VCaP (cell line): ENCODE results near the gene ZNFX1.
A peak's percentile ranks its signal among the peaks of the same experiment; 100 is the strongest.
"Not testable (repeated sequence)": the region's sequence is repeated elsewhere in the genome, so short reads cannot be mapped to it uniquely, and the experiment has no call there.

Source experiments
- H3K27ac ChIP-seq: fragments of 450-650 bp; 2 replicates; pipeline ENCODE4 v1.5.1; 2017
- TF ChIP-seq, protein P1 (sequence below): fragments of 450-650 bp; conservative IDR thresholded peaks from 2 replicates; pipeline ENCODE4 v1.5.1; 2017; ENCODE audit warnings: mild to moderate bottlenecking, moderate library complexity

The ZNFX1 gene

DNA sequence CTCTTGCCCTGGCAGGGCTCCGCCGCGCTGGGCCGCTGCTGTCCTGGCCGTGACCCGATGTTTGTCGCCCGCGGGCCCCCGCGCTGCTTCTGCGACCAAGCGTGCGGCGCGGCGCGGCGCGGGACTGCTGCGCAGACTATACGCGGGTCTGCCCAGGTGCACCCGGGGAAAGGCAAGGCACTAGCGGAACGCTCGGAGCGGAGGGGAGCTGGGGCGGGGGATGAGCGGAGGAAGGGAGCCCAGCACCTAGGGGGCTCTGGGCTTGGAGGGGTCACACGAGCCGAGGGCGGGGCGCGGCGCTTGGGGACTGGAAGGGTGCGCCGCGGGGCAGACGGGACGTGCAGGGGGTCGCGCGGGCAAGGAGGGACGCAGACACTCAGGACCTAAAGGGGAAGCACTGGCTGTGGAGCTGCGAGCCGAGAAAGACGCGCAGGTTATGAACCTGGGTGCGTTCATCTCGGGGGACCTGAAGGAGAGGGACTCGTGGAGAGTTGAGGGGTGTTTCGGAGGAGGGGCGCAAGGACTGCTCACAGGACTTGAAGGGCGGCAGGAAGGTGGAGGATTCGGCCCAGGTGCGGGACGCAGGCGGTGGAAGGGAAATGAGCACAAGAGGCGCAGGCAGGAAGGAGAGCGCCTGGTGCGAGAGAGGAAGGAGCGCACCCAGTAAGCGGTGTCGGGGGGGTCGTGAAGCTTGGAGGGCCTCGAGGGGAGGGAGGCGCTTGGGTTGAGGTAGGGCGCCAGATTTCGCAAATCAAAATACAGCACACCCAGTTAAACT is 40.8 kb upstream of the ZNFX1 start:
- H3K27ac ChIP-seq: peak overlapping the region; percentile 37; the same call in 1 of the 2 replicates
- TF ChIP-seq, protein P1, sequence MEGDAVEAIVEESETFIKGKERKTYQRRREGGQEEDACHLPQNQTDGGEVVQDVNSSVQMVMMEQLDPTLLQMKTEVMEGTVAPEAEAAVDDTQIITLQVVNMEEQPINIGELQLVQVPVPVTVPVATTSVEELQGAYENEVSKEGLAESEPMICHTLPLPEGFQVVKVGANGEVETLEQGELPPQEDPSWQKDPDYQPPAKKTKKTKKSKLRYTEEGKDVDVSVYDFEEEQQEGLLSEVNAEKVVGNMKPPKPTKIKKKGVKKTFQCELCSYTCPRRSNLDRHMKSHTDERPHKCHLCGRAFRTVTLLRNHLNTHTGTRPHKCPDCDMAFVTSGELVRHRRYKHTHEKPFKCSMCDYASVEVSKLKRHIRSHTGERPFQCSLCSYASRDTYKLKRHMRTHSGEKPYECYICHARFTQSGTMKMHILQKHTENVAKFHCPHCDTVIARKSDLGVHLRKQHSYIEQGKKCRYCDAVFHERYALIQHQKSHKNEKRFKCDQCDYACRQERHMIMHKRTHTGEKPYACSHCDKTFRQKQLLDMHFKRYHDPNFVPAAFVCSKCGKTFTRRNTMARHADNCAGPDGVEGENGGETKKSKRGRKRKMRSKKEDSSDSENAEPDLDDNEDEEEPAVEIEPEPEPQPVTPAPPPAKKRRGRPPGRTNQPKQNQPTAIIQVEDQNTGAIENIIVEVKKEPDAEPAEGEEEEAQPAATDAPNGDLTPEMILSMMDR: peak; percentile 19; the same call in 1 of the 2 replicates

DNA sequence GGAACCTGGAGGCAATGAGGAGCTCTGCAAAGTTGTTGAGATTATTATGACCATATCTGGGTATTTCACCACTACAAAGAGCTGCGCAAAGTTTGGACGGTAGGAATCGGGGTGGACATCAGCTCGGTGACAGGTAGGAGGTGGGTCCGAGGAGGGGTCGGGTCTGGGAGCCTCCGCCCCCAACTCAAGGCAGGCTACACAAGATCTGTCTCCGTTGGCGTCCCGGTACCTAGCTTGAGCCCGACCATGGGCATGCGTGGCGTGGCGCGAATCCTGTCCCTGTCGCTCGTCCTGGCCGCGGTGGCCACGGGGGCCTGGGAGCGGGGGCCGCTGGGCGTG is 40.2 kb upstream of the ZNFX1 start:
- TF ChIP-seq, protein P1: no peak
- H3K27ac ChIP-seq: peak overlapping the region; percentile 37; the same call in 1 of the 2 replicates

DNA sequence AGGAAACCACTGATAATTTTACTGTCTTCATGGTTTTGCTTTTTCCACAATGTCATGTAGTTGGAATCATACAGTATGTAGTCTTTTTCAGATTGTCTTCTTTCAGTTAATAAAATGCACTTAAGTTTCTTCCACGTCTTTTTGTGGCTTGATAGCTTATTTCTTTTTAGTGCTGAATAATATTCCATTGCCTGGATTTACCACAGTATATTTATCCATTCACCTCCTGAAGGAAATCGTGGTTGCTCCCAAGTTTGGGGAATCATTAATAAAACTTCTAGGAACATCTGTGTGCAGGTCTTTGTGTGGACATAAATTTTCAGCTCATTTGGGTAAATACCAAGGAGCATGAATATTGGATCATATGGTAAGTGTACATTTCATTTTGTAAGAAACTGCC is 38.8 kb upstream of the ZNFX1 start:
- H3K27ac ChIP-seq: no peak overlapping the region
- TF ChIP-seq, protein P1: no peak

DNA sequence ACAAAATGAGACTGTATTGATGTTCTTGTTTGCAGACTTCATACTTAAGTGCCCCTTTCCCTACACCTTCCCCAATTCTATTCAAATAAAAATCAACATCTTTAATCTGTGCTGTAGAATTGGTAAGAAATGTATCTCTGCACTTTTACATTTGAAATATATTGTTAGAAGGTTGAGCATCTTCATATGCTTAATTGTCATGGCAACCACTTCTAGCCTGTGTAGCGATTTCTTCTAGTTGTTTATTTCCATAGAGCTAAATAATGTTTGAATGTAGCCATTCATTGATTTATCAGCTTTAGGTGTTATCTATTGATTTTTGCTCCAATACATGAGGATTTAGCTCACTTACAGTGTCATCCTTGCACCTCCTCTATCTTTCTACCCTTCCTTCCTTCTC is 37.7 kb upstream of the ZNFX1 start:
- TF ChIP-seq, protein P1: no peak
- H3K27ac ChIP-seq: no peak overlapping the region

DNA sequence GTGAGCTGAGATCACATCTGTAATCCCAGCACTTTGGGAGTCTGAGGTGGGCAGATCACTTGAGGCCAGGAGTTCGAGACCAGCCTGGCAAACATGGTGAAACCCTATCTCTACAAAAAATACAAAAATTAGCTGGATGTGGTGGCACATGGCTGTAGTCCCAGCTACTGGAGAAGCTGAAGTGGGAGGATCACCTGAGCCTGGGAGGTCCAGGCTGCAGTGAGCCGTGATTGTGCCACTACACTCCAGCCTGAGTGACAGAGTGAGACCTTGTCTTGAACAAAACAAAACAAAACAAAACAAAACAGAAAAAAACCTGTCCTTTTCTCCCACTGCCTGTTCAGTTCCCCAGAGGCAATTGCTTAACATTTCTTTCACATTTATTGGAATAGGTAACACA is 36.2 kb upstream of the ZNFX1 start:
- not testable (repeated sequence) for H3K27ac ChIP-seq

DNA sequence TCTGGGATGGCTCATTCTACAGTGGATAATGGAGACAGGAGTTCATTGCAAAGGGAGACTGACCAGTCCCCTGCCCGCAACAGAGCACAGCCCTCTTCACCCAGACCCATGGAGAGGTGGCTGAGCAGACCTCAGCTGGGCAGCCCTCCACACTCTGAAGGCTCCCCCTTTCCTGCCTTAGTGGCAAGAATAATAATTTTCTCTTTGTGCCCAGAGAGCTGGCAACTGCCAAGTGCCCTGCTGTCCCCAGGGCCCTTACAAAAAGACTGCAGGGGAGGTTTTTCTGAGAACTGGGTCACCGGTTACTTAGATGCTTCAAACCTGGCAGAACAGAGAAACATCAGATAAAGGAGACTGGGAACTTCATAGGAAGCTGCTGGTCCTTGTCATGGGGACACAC is 35.4 kb upstream of the ZNFX1 start:
- TF ChIP-seq, protein P1: no peak
- no peak overlapping the region for H3K27ac ChIP-seq

DNA sequence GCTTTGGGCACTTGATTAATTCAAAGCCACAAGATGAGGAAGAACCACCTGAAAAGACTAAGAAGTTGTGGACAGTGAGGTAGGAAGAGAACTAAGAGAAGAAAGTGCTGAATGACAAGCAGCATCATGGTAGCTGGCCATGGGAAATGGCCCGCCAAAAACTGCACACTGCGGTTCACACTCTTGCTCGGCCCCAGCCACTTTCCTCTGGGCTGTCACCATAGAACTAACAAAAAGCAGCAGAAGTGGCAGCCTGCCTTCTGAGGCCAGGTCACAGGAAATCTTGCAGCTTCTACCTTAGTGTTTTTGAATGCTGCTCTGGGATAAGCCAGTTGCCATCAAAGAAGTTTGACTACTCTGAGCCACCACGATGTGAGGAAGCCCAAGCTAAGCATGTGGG is 34.8 kb upstream of the ZNFX1 start:
- TF ChIP-seq, protein P1: no peak
- H3K27ac ChIP-seq: no peak overlapping the region

DNA sequence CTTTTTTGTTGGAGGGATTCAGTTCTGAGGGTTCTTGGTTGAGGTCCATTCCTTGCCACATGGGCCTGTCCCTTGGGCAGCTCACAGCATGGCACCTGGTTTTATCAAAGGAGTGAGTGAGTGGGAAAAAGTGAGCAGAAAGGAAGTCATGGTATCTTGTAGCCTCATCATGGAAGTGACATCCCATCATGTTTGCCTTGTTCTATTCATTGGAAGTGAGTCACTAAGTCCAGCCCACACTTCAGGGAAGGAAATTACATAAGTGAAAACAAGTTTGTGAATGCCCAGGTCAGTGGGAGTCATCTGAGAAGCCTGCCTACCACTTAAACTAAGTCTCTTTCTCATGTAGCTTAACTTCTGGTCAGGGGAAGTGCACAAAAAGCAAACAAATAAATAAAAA is 32.8 kb upstream of the ZNFX1 start:
- no peak overlapping the region for H3K27ac ChIP-seq

More for the DNA sequence above, 32.8 kb upstream of the ZNFX1 start:
- TF ChIP-seq, protein P1: no peak
